ENCODE data around the gene NUDT21. TPM values are rescaled to one million over a fixed set of nuclear protein-coding genes. Genes with fewer than 3 reads are reported as not detected.

The NUDT21 gene
- total and polyA plus RNA-seq, 2 of the 8 experiments (the other 6 are each of a cell fraction or from before 2014, with no cell fraction given) = 78.1 to 277 TPM

DNA sequence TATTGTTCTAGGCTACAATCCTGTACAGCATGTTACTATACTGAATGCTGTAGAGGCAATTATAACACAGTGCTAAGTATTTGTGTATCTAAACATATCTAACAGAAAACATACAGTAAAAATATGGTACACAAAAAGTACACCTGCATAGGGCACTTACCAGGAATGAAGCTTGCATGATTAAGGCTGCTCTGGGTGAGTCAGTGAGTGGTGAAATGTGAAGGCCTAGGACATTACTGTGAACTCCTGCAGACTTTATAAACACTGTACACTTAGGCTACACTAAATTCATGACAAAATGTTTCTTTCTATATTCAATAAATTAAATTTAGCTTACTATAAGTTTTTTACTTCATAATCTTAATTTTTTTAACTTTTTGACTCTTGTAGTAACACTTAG is 62.9 kb downstream of the NUDT21 start (continued):
- TF ChIP-seq, protein P1, sequence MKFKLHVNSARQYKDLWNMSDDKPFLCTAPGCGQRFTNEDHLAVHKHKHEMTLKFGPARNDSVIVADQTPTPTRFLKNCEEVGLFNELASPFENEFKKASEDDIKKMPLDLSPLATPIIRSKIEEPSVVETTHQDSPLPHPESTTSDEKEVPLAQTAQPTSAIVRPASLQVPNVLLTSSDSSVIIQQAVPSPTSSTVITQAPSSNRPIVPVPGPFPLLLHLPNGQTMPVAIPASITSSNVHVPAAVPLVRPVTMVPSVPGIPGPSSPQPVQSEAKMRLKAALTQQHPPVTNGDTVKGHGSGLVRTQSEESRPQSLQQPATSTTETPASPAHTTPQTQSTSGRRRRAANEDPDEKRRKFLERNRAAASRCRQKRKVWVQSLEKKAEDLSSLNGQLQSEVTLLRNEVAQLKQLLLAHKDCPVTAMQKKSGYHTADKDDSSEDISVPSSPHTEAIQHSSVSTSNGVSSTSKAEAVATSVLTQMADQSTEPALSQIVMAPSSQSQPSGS (IDR thresholded peaks at IDR 0.05; ENCODE audit: low read length) = no peak
- no peak for TF ChIP-seq HDAC2 (IDR thresholded peaks at IDR 0.05; ENCODE audit: borderline replicate concordance in 1 of 2, low read depth in 2 of 2, low read length in 2 of 2)

Data from H1 (cell line).